Spleen (tissue), 7 donors: ENCODE data around the gene NAALADL2.

ENCODE experiments used
- POLR2A ChIP-seq, 3 donors: fragments of 450-650 bp; IDR thresholded peaks; one replicate each; pipeline ENCODE4 v1.5.1; 2017; ENCODE audit warnings: antibody characterized with exemption in 3 of 3, mild to moderate bottlenecking in 1 of 3
- POLR2AphosphoS5 ChIP-seq, 3 donors: sonication (generic); formaldehyde crosslinking; IDR thresholded peaks; one replicate each; pipeline ENCODE4 v1.5.1; 2017; ENCODE audit warnings: antibody characterized with exemption in 3 of 3
- TF ChIP-seq, protein P1 (sequence below), 11 experiments: fragments of 200-600 bp in 7 of 11; fragments of 450-650 bp in 4 of 11; sonication (generic) in 4 of 11; IDR thresholded peaks in 8 of 11; conservative IDR thresholded peaks in 3 of 11; 1 replicate in 7 of 11; 2 replicates in 4 of 11; pipeline versions ENCODE4 v1.4.0 to v1.8.0; 2016 to 2021; ENCODE audit warnings: antibody characterized with exemption in 11 of 11, inconsistent platforms in 4 of 11, mild to moderate bottlenecking in 1 of 11
- donor health status: DM: no; HTN: no; CAD: no; lungs with moderate emphysema.
- donor health status: DM: no; HTN: no; CAD: no.
- donor health status: DM: no; HTN: no; CAD: no.

DNA sequence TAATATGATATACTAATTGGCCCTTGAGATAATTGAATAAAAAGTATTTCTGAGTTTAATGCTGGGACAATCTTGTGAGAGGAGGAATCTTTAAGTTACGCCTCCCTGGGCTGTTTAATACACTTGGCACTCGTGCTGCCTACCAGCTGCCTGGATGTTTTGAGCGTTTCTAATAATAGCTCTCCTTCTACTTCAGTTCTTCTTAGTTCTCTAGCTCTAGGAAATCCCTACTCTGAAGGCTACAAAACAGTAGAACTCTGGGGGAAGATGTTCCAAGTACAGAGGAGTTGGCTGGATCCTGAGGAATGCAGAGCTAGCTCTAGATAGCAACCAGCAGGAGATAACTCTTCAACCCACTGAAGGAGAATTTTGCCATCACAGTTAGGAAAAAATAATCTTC lies 3.5 kb downstream of the NAALADL2 start:
- TF ChIP-seq, protein P1, sequence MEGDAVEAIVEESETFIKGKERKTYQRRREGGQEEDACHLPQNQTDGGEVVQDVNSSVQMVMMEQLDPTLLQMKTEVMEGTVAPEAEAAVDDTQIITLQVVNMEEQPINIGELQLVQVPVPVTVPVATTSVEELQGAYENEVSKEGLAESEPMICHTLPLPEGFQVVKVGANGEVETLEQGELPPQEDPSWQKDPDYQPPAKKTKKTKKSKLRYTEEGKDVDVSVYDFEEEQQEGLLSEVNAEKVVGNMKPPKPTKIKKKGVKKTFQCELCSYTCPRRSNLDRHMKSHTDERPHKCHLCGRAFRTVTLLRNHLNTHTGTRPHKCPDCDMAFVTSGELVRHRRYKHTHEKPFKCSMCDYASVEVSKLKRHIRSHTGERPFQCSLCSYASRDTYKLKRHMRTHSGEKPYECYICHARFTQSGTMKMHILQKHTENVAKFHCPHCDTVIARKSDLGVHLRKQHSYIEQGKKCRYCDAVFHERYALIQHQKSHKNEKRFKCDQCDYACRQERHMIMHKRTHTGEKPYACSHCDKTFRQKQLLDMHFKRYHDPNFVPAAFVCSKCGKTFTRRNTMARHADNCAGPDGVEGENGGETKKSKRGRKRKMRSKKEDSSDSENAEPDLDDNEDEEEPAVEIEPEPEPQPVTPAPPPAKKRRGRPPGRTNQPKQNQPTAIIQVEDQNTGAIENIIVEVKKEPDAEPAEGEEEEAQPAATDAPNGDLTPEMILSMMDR (IDR thresholded peaks at IDR 0.05 in 8 of 11, conservative IDR thresholded peaks at IDR 0.05 in 3 of 11): no peak
- TF ChIP-seq POLR2A (IDR thresholded peaks at IDR 0.05): no peak
- no peak for TF ChIP-seq POLR2AphosphoS5 (IDR thresholded peaks at IDR 0.05)
